Measurements from ENCODE around the gene HHIPL1. TPM values are rescaled to one million over a fixed set of nuclear protein-coding genes. Genes with fewer than 3 reads are reported as not detected.

The HHIPL1 gene
- total and polyA plus RNA-seq, 2 donors (not counting 3 experiments of a cell fraction or from before 2014, with no cell fraction given) = 1.3 to 2.1 TPM

DNA sequence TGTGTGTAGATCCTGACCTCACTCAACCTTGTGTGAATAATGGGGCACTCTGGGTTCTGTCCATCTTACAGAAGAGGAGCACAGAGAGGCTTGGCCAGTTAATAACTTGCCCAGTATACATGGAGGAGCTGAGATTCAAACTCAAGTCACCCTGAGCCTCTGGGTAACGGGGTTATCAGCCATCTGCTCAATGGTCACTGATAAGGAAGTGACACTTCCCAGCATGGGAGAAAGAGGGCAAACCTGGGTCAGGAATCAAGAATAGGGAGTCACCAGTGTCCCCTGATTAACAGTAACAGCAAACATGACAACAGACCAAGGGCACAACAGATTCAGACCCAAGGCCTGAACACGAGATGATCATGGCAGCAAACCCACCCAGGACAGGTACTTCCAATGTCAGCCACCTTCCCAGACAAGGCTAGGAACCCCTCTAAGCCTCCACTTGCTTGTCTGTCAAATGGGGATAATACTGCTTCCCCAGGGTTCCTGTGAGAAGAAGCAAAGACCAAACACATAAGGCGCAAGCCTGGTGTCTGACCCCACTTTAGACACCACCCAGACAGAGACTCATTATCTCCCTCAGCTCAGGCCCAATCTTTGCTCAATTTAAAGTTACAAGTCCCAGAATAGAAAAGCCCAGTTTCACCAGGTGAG is 44.6 kb upstream of the HHIPL1 start:
- Histone ChIP-seq H3K79me2 (ENCODE audit: control insufficient read depth, insufficient read depth, low read length) (no peaks in the 10 kb centered on the region), H3K27ac (ENCODE audit: insufficient read depth, low read depth, low read length) (no peak overlapping the region), H3K36me3 (ENCODE audit: control insufficient read depth in 2 of 2, extremely low read depth in 1 of 2, insufficient read depth in 2 of 2, low read length in 2 of 2) (no peaks in the 10 kb centered on the region), H3K4me3 (replicated peaks in 1 of 3; ENCODE audit: insufficient read depth in 1 of 3, low read depth in 1 of 3, low read length in 3 of 3) (no peak overlapping the region), H2AFZ (ENCODE audit: low read depth, low read length) (no peak overlapping the region), H4K20me1 (replicated peaks; ENCODE audit: control insufficient read depth, extremely low read depth, insufficient read depth, low read length) (no peaks in the 10 kb centered on the region), H3K9ac (replicated peaks; ENCODE audit: extremely low read depth, insufficient read depth, low read length) (no peak overlapping the region), H3K9me1 (replicated peaks; ENCODE audit: control insufficient read depth, extremely low read depth, insufficient read depth, low read length) (no peaks in the 10 kb centered on the region), H3K4me2 (ENCODE audit: insufficient read depth, low read length) (no peak overlapping the region), H3K9me3 (replicated peaks; ENCODE audit: control insufficient read depth, insufficient read depth, low read length) (no peaks in the 10 kb centered on the region), H3K4me1 (ENCODE audit: control insufficient read depth, extremely low read depth, insufficient read depth, low read length) (peaks cover 37% of the 10 kb centered on the region), H3K27me3 (ENCODE audit: control insufficient read depth in 2 of 2, insufficient read depth in 2 of 2, low read length in 2 of 2) (peaks cover 0 to 5% of the 10 kb centered on the region in 2 experiments)
- FAIRE-seq (peak; percentile 66), DNase-seq (ENCODE audit: low read depth, low spot score) (no peak)
- ChIA-PET CTCF (interaction anchor here (1.1 to 8.0 kb wide), 3 partner anchors 9 to 25 kb away, joined by 3 to 61 read pairs (median 8); no protein-coding TSS in a partner anchor), POLR2A (no interaction called here)
- dilution Hi-C loops (cut with MboI; ENCODE audit: extremely low pct_ligation_motif_present, low sequenced_read_pairs) (no loop called here), intact Hi-C loops (cut with micrococcal nuclease) (loop anchor here (5.0 kb wide), 1 partner anchor 152 kb away; no protein-coding TSS in a partner anchor)
- BruUV-seq (replicated peaks) = no TSS peak
- TF ChIP-seq MYC (IDR thresholded peaks at IDR 0.05; ENCODE audit: low read depth, low read length) (no peak), GATA2 (IDR thresholded peaks at IDR 0.05; ENCODE audit: insufficient read depth, insufficient read length, low read depth, low read length) (peak; percentile 83), POLR2A (IDR thresholded peaks at IDR 0.05; ENCODE audit: low read depth, low read length) (no peak), FOS (IDR thresholded peaks at IDR 0.05; ENCODE audit: borderline replicate concordance, insufficient read depth, low read length) (no peak), JUN (IDR thresholded peaks at IDR 0.05; ENCODE audit: borderline replicate concordance, insufficient read depth, insufficient read length, low read depth) (no peak)
- TF ChIP-seq, protein P1, sequence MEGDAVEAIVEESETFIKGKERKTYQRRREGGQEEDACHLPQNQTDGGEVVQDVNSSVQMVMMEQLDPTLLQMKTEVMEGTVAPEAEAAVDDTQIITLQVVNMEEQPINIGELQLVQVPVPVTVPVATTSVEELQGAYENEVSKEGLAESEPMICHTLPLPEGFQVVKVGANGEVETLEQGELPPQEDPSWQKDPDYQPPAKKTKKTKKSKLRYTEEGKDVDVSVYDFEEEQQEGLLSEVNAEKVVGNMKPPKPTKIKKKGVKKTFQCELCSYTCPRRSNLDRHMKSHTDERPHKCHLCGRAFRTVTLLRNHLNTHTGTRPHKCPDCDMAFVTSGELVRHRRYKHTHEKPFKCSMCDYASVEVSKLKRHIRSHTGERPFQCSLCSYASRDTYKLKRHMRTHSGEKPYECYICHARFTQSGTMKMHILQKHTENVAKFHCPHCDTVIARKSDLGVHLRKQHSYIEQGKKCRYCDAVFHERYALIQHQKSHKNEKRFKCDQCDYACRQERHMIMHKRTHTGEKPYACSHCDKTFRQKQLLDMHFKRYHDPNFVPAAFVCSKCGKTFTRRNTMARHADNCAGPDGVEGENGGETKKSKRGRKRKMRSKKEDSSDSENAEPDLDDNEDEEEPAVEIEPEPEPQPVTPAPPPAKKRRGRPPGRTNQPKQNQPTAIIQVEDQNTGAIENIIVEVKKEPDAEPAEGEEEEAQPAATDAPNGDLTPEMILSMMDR (IDR thresholded peaks at IDR 0.05; ENCODE audit: extremely low read depth in 1 of 2, insufficient read depth in 1 of 2, low read depth in 1 of 2, low read length in 2 of 2) = no peak

All from endothelial cell of umbilical vein (primary cell).